ENCODE results near the gene ITGA1.

ITGA1 gene

DNA sequence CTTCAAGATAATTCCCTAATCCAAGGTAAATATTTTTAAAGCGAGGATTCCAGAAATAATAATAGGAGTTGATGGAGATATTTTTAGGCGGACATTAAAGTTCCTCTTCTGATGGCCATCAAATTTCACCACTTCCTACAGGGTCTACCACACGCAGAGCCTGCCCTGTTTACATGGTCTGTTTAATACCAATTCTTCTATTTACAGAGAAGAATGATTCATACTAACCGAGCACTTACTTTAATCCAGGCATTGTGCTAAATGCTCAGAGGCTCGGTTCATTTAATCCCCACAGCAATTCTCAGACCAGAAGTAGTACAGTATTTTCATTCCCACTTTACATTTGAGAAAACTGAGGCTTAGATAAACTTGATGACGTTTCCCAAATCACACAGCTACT is 3.0 kb upstream of the ITGA1 start:
- TF ChIP-seq, protein P1, sequence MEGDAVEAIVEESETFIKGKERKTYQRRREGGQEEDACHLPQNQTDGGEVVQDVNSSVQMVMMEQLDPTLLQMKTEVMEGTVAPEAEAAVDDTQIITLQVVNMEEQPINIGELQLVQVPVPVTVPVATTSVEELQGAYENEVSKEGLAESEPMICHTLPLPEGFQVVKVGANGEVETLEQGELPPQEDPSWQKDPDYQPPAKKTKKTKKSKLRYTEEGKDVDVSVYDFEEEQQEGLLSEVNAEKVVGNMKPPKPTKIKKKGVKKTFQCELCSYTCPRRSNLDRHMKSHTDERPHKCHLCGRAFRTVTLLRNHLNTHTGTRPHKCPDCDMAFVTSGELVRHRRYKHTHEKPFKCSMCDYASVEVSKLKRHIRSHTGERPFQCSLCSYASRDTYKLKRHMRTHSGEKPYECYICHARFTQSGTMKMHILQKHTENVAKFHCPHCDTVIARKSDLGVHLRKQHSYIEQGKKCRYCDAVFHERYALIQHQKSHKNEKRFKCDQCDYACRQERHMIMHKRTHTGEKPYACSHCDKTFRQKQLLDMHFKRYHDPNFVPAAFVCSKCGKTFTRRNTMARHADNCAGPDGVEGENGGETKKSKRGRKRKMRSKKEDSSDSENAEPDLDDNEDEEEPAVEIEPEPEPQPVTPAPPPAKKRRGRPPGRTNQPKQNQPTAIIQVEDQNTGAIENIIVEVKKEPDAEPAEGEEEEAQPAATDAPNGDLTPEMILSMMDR (conservative IDR thresholded peaks at IDR 0.05) = no peak
- H3K27ac ChIP-seq = no peak overlapping the region

DNA sequence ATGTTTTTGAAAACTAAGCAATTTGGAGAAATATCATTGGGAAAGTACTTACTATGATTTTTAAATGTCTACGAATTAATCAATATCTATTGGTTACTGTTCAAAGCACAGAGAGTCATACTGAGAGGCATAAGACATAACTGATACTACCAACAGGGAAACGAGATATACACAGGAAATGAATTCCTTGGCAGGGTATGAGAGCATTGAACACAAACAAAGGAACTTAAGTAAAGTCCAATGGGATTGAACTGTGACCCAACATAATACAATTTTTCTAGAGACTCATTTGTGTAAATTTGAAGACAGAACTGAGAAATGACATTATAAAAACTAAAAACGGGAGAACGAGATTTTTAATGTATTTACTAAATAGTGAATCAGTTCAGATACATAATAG is 1.3 kb upstream of the ITGA1 start:
- TF ChIP-seq, protein P1 (conservative IDR thresholded peaks at IDR 0.05) = no peak
- no peak overlapping the region for H3K27ac ChIP-seq

DNA sequence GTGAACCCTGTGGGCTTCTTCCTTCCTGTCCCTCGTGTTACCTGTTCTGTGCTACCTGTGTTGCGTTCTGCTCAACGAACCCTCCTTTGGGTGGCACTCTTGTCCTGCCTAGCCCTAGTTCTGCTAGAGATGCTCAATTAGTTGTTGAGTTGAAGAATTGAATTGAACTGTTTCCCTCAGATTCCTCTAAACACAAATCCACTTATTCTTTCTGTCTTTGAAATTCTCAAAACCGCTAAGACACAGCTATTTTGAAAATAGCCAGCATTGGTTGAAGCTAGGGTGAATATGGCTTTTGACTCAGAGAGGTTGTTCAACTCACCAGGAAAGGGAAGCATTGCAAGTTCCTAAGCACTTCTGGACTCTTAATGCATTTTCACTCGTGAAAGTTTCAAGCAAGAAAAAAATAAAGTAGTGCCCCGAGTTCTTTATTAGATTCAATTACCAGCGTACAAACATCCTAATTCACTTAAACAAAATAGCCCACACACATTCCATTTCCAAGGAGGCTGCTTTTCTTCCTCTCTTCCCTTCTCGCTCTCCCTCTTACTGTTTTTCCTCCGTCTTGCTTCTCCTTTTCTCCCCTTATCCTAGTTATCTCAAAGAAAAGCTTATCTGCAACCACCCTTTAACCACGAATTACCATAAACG is 642 bp upstream of the ITGA1 start:
- peak overlapping the region; percentile 76 for H3K27ac ChIP-seq
- TF ChIP-seq, protein P1 (conservative IDR thresholded peaks at IDR 0.05) = peak; percentile 59

DNA sequence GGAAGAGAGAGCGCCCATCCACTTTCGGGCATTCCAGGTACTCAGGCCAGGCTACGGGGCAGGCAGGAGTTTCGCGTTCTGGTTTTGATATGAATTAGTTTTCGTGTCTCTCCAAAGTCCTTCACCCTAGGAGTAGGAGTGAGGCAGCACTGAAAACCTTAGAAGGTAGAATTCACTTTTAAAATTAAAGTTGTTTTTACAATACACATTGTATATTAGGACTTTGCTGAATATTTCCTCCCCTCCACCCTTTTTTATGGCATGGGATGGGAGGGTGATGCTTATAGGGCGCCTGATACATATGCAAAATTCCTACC is 747 bp downstream of the ITGA1 start:
- peak overlapping the region; percentile 76 for H3K27ac ChIP-seq
- TF ChIP-seq, protein P1 (conservative IDR thresholded peaks at IDR 0.05) = no peak

DNA sequence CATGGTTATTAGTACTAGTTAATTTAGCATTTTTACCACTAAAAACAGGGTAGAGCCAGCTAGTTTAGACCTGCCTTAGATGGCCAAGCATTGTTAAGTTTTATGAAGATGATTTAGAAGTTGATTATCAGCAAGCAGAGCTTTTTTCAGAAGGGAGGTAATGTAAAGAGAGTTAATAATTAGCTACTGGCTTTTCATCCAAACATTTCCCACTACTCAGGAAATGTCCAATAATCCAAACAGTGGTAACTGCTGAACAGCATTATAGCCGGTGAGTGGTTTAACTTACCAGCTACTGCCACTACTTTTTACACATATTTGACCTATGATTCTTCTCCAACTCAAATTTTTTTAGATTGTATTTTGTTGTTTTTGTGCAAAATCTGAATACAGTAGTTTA is 1.7 kb downstream of the ITGA1 start:
- H3K27ac ChIP-seq = peak overlapping the region; percentile 76; the same call in 1 of the 2 replicates
- TF ChIP-seq, protein P1 (conservative IDR thresholded peaks at IDR 0.05) = no peak

DNA sequence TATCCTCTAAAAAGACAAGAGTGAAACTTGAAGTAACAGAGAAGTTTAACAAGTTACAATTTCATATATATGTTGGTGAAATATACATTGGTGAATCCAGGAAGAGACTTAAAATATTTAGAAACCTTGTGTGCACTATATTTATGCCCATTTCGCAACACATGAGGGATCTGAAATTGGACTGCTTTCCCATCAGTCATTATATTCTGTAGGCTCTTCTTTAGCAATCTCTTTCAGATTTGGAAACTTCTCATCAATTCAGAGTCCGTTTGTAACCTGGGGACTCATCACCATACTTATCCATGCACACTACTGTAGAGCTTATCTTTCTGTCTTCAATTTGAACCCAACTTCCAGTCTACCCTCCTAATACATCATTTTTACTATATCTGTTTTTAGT is 2.1 kb downstream of the ITGA1 start:
- no peak overlapping the region for H3K27ac ChIP-seq
- TF ChIP-seq, protein P1 (conservative IDR thresholded peaks at IDR 0.05) = no peak

DNA sequence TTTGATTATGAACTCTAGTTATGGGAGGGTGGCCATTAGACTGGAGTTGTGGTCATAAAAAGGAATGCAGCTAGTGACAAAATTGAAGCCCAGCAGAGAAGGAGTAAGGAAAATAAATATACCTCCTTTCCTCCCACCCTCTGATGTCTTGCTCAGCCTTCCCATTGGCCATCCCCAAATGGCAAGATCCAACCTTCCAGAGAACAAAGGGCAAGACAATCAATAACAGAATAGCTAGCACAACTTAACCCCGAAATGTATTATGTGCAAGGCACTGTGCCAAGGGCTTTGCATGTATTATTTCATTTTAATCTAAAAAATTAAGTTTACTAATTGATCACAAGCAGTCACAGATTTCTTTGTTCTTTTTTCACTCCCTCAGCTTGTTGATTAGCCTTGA is 3.6 kb downstream of the ITGA1 start:
- TF ChIP-seq, protein P1 (conservative IDR thresholded peaks at IDR 0.05) = no peak
- H3K27ac ChIP-seq = no peak overlapping the region
